HG03571 (cell line): Measurements from ENCODE around the gene TMEM270.
"Not testable (repeated sequence)": the region's sequence is repeated elsewhere in the genome, so short reads cannot be mapped to it uniquely, and the experiment has no call there.

ENCODE experiments used
- ATAC-seq: cut with Tn5 transposase; IDR thresholded peaks from one replicate; pipeline ENCODE4 v1.9.1; 2021; ENCODE audit not compliant: unreplicated experiment

Gene TMEM270, protein sequence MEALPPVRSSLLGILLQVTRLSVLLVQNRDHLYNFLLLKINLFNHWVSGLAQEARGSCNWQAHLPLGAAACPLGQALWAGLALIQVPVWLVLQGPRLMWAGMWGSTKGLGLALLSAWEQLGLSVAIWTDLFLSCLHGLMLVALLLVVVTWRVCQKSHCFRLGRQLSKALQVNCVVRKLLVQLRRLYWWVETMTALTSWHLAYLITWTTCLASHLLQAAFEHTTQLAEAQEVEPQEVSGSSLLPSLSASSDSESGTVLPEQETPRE

GRCh38 chr7:73860859-73861258 is at the start of gene TMEM270:
Gene TMEM270 (plus strand): TSS chr7:73861159. CDS start chr7:73861195, 36 bp downstream.
- ATAC-seq = no peak

DNA sequence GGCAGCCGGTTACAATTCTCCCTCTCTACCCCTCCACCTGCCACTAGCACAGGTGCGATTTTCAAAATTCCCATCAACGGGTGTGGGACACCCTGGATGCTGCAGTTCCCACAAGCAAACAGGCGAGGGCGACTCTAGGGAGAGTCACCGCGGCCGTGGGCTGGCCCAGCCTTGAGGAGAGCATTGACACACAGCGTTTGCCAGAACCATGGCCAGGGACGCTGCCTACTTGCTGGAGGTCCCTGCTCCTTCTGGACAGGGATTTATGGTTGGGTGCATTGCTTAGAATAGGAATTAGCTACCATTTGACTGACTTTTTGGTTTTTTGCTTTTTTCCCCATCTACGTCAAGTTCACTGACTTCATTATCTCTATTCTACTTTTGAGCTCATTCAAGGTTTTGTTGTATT is 49.2 kb upstream of the TMEM270 start:
- ATAC-seq = no peak

- ATAC-seq = no peak
Observed at GRCh38 chr7:73812996-73813395, 48.0 kb upstream of the TMEM270 start.

DNA sequence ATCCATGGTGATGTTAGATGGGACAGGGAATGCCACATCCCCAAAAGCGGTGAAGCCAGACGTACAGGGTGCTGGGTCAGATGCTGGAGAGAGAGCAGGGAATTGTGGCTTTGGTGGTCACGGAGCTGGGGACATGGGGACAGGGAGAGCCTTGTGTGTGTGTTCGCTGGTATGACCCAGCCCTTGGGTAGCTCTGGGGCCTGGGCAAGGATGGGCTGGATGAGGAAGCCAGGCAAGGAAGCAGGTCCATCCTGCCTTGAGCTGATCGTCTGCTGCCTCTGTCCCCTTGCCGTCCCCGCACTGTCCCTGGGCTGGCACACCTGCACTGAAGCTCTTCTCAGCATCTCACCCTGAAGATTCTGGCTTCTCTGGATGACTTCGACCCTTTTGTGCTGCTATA is 45.5 kb upstream of the TMEM270 start:
- no peak for ATAC-seq

GRCh38 chr7:73817121-73817520 is 43.8 kb upstream of the TMEM270 start:
- no peak for ATAC-seq

DNA sequence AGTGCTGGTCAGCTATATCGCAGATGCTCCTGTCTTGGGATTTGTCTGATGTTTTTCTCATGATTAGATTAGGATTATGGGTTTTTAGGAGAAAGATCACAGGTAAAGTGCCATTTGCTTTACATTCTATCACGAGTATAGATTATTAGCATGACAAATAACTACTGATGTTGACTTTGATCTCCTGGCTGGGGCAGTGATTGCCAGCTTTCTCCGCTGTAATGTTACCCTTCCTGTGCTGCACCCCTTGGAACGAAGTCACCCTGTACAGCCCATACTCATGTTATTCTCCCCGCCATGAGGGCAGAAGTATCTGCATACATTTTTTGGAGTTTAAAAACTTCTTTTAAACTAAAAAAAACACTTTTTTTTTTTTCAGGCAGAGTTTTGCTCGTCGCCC is 40.9 kb upstream of the TMEM270 start:
- no peak for ATAC-seq

- ATAC-seq = not testable (repeated sequence)
Observed at GRCh38 chr7:73821597-73822285, 39.2 kb upstream of the TMEM270 start.

- no peak for ATAC-seq
Observed at GRCh38 chr7:73822319-73823173, 38.4 kb upstream of the TMEM270 start.

GRCh38 chr7:73823257-73823656 is 37.7 kb upstream of the TMEM270 start:
- no peak for ATAC-seq

DNA sequence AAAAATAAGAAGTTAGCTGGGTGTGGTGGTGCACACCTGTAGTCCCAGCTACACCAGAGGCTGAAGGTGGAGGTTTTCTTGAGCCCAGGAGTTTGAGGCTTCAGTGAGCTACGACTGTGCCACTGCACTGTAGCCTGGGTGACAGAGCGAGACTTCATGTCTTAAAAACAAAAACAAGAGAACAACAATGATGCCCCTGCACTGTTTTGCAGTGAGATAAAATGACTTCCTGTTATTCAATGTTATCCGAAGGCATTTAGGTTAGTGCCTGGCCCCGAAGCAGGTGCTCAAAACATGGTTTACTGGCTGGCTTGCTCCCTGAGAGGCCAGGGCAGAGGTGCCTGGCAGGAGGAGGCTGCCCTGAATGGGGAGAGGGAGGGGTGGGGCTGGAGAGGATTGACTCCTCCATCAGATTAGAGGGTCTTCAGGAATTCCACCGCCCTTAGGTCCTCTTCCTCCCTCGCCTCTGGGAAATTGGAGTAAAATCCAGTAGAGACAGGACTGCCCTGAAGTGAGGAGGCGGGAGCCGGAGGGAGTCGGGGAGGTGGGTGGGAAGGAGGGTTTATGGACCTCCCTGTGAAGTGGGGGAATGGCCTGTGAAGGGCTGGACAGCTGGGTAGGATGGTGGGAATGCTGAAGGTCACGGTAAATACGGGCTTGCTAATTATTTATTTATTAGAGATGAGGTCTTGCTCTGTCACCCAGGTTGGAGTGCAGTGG is 36.9 kb upstream of the TMEM270 start:
- ATAC-seq = no peak

GRCh38 chr7:73824986-73825385 is 36.0 kb upstream of the TMEM270 start:
- no peak for ATAC-seq

DNA sequence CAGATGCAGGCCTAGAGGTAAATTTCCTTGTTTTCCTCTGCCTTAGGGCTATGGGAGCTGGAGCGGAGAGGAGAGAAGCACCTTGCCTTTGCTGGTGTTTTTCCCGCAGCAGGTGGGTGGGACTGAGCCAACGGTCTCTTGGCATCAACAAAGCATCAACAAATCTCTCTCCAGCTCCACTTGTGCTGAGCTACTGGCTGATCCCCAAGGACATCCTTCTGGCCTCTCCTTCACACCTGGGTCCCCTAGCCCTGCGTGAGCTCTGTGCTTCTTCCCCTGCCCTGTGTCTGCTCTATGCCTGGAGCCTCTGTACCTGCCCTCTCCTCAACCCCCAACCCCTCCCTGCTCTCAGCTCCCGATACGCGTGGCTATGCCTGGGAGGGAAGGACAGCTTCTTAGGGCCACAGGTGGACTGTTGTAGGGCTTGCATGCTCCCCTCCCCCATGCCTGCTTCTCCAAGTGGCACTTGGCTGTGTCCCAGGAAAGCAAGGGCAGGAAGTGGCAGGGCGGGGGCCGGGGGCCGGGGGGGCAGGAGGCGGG is 33.3 kb upstream of the TMEM270 start:
- no peak for ATAC-seq

DNA sequence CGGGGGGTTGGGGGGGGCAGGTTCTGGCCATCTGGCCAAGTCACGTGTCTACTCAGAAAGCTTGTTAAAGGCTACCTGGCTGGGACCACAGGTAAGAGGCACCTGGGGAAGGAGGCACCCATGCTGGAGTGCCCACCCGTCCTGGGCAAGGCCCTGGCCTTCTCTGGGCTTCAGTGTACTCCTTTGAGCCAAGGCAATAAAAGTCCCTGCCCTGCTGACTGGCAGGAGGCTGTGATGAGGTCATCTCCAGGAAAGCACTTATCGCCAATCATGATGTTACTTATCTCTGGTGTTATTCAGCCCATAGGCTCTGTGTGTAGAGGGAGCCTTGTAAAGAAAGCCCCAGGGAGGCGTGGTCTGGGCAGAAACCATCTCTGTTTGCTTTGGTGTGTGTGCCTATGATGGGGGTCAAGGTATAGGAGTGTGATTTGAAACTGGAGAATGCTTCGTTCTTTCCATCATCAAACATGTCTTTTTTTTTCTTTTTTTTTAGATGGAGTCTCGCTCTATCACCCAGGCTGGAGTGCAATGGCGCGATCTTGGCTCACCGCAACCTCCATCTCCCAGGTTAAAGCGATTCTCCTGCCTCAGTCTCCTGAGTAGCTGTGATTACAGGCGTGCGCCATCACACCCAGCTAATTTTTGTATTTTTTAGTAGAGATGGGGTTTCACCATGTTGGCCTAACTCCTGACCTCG is 32.7 kb upstream of the TMEM270 start:
- ATAC-seq = no peak

DNA sequence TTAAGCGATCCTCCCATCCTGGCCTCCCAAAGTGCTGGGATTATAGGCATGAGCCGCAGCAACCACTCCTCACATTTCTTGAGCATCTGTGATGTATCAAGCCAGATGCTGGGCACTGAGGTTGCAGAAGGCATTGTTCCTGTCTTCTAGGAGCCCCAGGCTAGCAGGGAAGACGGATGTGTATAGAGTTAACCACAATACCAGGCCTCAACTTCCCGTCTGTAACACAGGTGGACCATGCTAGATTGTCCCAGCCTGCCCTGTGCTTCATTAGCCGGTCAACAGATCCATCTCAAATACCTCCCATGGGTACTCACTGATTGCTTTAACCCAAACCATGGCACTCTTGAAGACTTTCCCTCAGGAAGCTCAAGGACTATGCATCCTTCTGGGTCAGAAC is 32.0 kb upstream of the TMEM270 start:
- no peak for ATAC-seq

GRCh38 chr7:73829505-73829904 is 31.5 kb upstream of the TMEM270 start:
- ATAC-seq = no peak

- ATAC-seq = no peak
Observed at GRCh38 chr7:73829921-73830680, 30.9 kb upstream of the TMEM270 start.

- ATAC-seq = no peak
Observed at GRCh38 chr7:73830681-73831583, 30.0 kb upstream of the TMEM270 start, which contains the start of gene CLDN4. Gene CLDN4 (plus strand): TSS chr7:73830996. CDS start chr7:73831202, 206 bp downstream.

DNA sequence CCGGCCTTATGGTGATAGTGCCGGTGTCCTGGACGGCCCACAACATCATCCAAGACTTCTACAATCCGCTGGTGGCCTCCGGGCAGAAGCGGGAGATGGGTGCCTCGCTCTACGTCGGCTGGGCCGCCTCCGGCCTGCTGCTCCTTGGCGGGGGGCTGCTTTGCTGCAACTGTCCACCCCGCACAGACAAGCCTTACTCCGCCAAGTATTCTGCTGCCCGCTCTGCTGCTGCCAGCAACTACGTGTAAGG is 29.4 kb upstream of the TMEM270 start:
- ATAC-seq = no peak
